Measurements from ENCODE around the gene SSR4. TPM values are rescaled to one million over a fixed set of nuclear protein-coding genes. Genes with fewer than 3 reads are reported as not detected.
"Not testable (repeated sequence)": the region's sequence is repeated elsewhere in the genome, so short reads cannot be mapped to it uniquely, and the experiment has no call there.

Gene SSR4
- 100 to 1,000 TPM; 152 to 222 (median 163) TPM for polyA plus RNA-seq (ENCODE audit: insufficient read depth in 1 of 5, insufficient read length in 5 of 5, low replicate concordance in 1 of 5)
- long read RNA-seq, donor 1, transcript SSR4-205 (3 exons, 427 nt) = minor isoform, 11 of 322 reads
- long read RNA-seq, donor 1, transcript SSR4-210 (5 exons, 701 nt) = minor isoform, 18 of 322 reads
- long read RNA-seq, donor 1, transcript SSR4-203 (6 exons, 643 nt) = major isoform, 256 of 322 reads
- long read RNA-seq, donor 1, partial matches to known transcripts = 26 of 322 reads
- long read RNA-seq, donor 1, other reads (novel, unspliced or antisense) = 5 of 322 reads
- long read RNA-seq, donor 2, transcript SSR4-210 (5 exons, 701 nt) = minor isoform, 7 of 128 reads
- long read RNA-seq, donor 2, transcript SSR4-203 (6 exons, 643 nt) = major isoform, 113 of 128 reads
- long read RNA-seq, donor 2, partial matches to known transcripts = 0 of 128 reads
- long read RNA-seq, donor 2, other reads (novel, unspliced or antisense) = 0 of 128 reads
- long read RNA-seq, donor 3, transcript SSR4-203 (6 exons, 643 nt) = major isoform, 156 of 210 reads
- long read RNA-seq, donor 3, transcript SSR4-205 (3 exons, 427 nt) = minor isoform, 9 of 210 reads
- long read RNA-seq, donor 3, transcript SSR4-210 (5 exons, 701 nt) = minor isoform, 12 of 210 reads
- long read RNA-seq, donor 3, partial matches to known transcripts = 23 of 210 reads
- long read RNA-seq, donor 3, other reads (novel, unspliced or antisense) = 6 of 210 reads
- long read RNA-seq, donor 4, transcript SSR4-203 (6 exons, 643 nt) = major isoform, 112 of 131 reads
- long read RNA-seq, donor 4, transcript SSR4-210 (5 exons, 701 nt) = minor isoform, 5 of 131 reads
- long read RNA-seq, donor 4, transcript SSR4-205 (3 exons, 427 nt) = minor isoform, 5 of 131 reads
- long read RNA-seq, donor 4, partial matches to known transcripts = 6 of 131 reads
- long read RNA-seq, donor 4, other reads (novel, unspliced or antisense) = 0 of 131 reads
- long read RNA-seq, donor 5, transcript SSR4-205 (3 exons, 427 nt) = minor isoform, 6 of 259 reads
- long read RNA-seq, donor 5, transcript SSR4-210 (5 exons, 701 nt) = minor isoform, 6 of 259 reads
- long read RNA-seq, donor 5, transcript SSR4-203 (6 exons, 643 nt) = major isoform, 233 of 259 reads
- long read RNA-seq, donor 5, partial matches to known transcripts = 0 of 259 reads
- long read RNA-seq, donor 5, other reads (novel, unspliced or antisense) = 5 of 259 reads
- long read RNA-seq, donor 6, transcript SSR4-203 (6 exons, 643 nt) = major isoform, 267 of 284 reads
- long read RNA-seq, donor 6, transcript SSR4-210 (5 exons, 701 nt) = minor isoform, 10 of 284 reads
- long read RNA-seq, donor 6, partial matches to known transcripts = 0 of 284 reads
- long read RNA-seq, donor 6, other reads (novel, unspliced or antisense) = 0 of 284 reads
- long read RNA-seq, donor 7, transcript SSR4-203 (6 exons, 643 nt) = major isoform, 126 of 131 reads
- long read RNA-seq, donor 7, partial matches to known transcripts = 0 of 131 reads
- long read RNA-seq, donor 7, other reads (novel, unspliced or antisense) = 0 of 131 reads
- long read RNA-seq, donor 8, transcript SSR4-210 (5 exons, 701 nt) = minor isoform, 6 of 92 reads
- long read RNA-seq, donor 8, transcript SSR4-203 (6 exons, 643 nt) = major isoform, 83 of 92 reads
- long read RNA-seq, donor 8, partial matches to known transcripts = 0 of 92 reads
- long read RNA-seq, donor 8, other reads (novel, unspliced or antisense) = 0 of 92 reads

DNA sequence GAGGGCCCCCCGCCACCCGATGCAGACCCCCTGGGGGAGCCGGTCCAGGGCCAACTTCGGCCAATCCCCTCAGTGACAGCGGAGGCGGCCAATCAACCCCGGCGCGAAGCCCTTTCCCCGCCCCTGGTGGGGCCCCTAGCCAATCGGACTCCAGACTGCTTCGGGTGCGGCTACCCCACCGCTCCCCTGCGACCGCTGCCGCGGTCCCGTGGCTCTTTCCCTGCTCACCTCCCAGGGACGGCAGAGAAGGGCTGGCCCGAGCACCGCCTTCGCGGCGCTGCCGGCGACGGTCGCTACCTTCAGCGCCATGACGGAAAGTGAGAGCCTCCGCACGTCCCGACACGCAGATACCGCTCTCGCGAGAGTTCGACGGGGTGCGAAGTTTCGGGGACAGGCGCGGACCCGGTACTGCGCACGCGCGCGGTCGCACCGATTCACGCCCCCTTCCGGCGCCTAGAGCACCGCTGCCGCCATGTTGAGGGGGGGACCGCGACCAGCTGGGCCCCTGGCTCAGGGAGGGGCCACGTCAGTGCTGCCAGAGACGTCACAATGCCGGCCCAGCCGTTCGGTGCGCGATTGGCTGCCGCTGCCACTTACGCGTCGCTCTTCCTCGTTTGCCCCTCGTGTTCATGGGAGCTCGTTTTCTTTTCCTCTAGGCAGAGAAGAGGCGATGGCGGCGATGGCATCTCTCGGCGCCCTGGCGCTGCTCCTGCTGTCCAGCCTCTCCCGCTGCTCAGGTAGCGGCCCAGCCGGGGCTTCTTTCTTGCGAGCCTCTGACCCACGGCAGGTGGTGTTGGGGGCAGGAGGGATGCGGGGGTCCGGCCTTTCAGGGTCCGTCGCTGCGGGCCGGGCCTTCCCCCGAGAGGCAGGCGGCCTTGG is at the start of gene SSR4, which contains the start of gene IDH3G:
Gene SSR4, plus strand, starts transcription at position 651 of the 879 bp plus-strand sequence. Its CDS starts 20 bp downstream, at position 671.
Gene IDH3G, minus strand, starts transcription at position 358 of the 879 bp plus-strand sequence. Its CDS starts 49 bp downstream, at position 309.
- DNase-seq = peak; percentile 96

DNA sequence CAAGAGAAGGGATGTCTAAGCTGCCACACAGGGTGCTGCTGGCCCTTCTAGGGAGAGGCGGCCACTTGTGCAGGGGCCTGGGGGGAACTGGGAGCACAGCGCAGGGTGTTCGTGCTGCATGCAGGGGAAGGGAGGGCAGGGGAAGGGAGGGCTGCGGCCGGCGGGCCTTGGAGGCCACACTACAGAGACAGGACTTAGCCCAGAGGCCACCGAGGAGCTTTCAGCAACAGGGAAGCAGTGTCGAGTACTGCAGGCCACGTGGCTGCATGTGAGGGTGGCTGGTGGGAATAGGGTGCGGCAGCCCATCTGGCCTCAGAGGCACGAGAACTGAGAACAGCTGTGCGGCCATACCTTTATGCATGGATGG is 49.4 kb upstream of the SSR4 start:
- not testable (repeated sequence) for DNase-seq

GRCh38 chrX:153746359-153746758 is 48.1 kb upstream of the SSR4 start:
- DNase-seq = no peak

DNA sequence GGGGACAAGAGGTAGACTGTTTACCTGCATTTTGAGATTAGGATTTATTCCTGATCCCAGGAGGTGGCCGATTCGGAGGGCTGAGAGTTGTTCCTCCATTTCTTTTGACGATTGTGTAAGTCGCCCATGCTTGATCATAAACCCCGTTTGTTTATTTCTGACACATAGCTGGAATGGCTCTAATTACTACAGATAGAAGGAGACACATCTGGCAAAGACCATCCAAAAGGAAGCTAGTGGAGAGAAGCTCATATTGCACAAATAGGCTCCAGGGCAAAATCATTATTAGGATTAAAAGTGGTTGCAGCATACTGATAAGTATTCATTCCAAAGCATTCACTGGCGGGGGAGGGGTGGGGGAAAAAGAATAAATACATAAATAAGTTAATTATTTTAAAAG is 47.5 kb upstream of the SSR4 start:
- DNase-seq = not testable (repeated sequence)

GRCh38 chrX:153749017-153749416 is 45.5 kb upstream of the SSR4 start:
- DNase-seq = not testable (repeated sequence)

DNA sequence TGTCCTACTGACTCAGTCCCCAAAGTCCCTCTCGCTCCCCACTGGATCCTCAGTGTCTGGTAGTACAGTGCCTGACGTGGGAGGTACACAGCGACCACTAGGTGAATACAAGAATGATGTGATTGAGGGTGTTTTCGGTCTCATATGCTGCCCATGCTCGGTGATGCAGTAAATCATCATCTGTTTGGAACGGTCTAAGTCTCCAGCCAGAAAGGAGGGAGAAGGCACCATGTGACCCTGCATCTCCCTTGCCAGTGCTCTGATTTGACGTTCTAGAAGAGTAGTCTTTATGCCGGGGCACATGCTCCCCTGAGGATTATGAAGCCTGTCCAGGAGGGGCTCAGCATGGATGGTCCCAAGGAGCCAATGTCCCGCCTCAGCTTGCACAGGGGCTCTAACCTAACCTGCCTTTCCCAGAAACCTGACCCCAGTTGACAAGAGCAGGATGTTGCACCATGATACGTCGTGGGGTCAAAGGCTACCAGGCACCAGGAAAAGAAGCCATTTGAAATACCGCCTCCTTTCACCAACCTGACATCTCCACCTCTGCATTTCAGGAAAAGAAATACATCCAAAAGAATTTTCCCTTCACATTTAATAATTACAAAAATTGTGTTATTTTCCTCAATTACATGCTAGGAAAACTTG is 44.2 kb upstream of the SSR4 start:
- no peak for DNase-seq

- no peak for DNase-seq
These were observed 39.3 kb upstream of the SSR4 start for GRCh38 chrX:153755136-153755535.

DNA sequence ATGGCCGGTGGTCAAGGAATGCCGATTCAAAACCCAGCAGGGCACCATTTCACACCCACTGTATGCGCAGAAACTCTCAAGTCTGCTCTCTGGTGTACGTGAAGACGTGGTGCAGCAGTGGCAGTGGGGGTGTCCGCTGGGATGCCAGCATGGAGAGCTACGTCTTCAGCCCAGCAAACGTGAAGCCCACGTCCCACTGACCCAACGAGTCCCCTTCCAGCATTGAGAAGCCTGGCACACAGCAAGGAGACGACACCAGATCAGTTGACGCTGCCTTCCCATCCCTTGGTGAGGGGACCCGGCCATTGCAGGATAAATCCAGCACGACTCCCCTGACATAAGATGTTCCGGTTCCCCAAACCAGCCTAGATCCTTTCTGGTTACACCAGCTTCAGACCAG is 32.6 kb upstream of the SSR4 start:
- DNase-seq = no peak

GRCh38 chrX:153762626-153763173 is 31.8 kb upstream of the SSR4 start:
- no peak for DNase-seq

DNA sequence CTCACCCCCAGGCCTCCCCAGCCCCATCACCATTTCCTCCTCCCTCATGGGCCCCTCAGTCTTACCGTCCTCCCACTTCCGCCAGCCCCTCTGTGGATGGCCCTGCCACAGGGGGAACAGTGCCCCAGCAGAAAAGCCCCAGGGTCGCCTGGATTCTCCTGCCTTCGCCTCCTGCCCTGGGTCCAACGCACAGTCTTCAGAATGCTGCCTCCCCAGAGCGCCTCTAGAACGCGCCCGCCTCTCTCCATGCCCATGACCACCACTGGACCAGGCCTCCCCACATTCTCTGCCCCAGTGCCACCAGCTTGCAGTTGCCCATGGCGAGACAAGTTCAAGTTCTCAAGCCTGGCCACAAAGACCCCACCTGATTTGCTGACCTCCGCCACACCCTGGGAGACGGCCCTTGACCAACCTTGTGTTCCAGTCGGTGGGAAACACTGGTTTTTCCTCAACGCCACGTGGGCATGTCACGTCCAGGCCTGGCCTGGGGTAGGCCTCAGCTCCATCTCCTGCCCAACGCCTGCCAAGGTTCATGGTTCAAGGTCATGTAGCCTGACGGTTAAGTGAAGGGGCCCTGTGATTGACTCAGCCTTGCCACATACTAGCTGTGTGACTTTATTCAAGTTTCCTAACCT is 31.1 kb upstream of the SSR4 start:
- DNase-seq = no peak

DNA sequence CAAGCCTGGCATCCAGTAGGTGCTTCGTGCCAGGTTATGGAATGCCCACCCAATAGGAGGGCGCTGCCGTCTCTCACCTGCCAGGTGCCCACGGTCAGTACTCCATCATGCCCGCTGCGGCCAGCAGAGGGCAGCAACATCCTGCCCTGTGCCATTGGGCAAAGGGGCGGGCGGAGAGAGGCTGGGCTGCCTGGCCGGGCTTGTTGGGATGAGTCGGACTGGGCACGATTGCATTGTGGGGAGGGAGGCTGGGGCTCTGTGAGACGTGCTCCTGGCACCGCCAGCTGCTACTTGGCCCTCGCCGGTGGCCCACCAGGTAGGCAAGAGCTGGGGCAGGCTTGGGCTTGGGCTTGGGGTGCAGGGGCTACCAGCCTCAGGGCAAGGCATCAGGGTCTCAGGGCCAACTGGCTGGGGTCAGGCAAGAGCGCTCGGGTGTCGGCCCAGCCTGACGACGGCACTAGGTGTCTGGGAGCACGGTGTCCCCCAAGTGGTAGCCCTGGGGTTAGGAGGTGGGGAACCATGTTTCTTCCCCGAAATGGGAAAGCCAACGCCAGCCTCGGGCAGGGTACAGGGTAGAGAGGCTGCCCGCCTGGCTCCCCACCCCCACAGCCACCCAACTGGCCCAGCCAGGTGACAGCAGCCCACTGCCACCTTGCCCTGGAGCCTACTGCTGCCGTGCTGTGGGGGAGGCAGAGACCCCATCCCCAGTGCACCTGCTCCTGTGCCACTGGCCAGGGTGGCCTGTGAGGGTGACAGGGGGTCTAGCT is 30.3 kb upstream of the SSR4 start, which contains the start of gene PLXNB3:
Gene PLXNB3, plus strand, starts transcription at position 261 of the 767 bp plus-strand sequence. CDS start 1,287 bp downstream, outside the sequence.
- DNase-seq = peak in 1 of 2 donors; percentile 41

DNA sequence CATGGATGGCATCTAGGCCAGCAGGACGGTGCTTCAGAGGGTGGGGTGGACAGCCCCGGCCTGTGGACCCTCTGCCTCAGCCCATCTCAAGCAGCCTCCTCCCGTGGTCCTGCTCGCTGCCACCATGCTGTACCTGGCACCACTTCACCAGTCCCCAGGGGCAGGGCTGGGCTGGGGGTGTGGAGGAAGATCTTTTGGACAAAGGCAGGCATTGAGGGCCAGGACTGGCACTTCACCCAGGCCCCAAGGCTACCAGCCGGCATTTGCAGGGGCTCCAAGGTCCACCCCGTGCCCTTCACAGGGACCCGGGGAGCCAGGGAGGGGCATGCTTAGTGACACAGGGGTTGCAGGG is 29.7 kb upstream of the SSR4 start:
- no peak for DNase-seq

GRCh38 chrX:153765138-153766079 is 29.1 kb upstream of the SSR4 start:
- no peak for DNase-seq

- DNase-seq = no peak
These were observed 28.2 kb upstream of the SSR4 start for GRCh38 chrX:153766098-153766817.

DNA sequence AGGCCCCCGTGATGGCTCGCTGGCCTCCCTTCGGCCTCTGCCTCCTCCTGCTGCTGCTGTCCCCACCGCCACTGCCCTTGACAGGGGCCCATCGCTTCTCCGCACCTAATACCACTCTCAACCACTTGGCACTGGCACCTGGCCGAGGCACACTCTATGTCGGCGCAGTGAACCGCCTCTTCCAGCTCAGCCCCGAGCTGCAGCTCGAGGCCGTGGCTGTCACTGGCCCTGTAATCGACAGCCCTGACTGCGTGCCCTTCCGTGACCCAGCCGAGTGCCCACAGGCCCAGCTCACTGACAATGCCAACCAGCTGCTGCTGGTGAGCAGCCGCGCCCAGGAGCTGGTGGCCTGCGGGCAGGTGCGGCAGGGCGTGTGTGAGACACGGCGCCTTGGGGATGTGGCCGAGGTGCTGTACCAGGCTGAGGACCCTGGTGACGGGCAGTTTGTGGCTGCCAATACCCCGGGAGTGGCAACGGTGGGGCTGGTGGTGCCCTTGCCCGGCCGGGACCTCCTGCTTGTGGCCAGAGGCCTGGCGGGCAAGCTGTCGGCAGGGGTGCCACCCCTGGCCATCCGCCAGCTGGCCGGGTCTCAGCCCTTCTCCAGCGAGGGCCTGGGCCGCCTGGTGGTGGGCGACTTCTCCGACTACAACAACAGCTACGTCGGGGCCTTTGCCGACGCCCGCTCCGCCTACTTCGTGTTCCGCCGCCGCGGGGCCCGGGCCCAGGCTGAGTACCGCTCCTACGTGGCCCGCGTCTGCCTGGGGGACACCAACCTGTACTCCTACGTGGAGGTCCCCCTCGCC is 27.4 kb upstream of the SSR4 start:
- no peak for DNase-seq

Data from right lung (tissue), 10 donors.